NCI-H82 treated with DMSO at 0.1 percent for 48 hours (cell line): Measurements from ENCODE around the gene SIVA1.

ENCODE experiments used
- DNase-seq: peaks from one replicate; lab custom pipeline; 2025; ENCODE audit not compliant: unreplicated experiment; lab: John Stamatoyannopoulos, UW

Gene SIVA1

GRCh38 chr14:104752735-104753527 lies at the start of gene SIVA1:
Gene SIVA1, plus strand, starts transcription at chr14:104753147. Its CDS starts 55 bp downstream, at chr14:104753202.
- peak; percentile 100 for DNase-seq

GRCh38 chr14:104703269-104703668 lies 49.7 kb upstream of the SIVA1 start:
- DNase-seq = no peak

- DNase-seq = no peak
These were observed 48.7 kb upstream of the SIVA1 start for GRCh38 chr14:104704252-104704651.

GRCh38 chr14:104705340-104706047 lies 47.5 kb upstream of the SIVA1 start:
- no peak for DNase-seq

- no peak for DNase-seq
These were observed 46.0 kb upstream of the SIVA1 start for GRCh38 chr14:104706733-104707607.

GRCh38 chr14:104707608-104708595 lies 45.0 kb upstream of the SIVA1 start:
- no peak for DNase-seq

- no peak for DNase-seq
These were observed 44.2 kb upstream of the SIVA1 start for GRCh38 chr14:104708606-104709268.

GRCh38 chr14:104709387-104710039 lies 43.4 kb upstream of the SIVA1 start:
- DNase-seq = no peak

GRCh38 chr14:104710071-104710735 lies 42.7 kb upstream of the SIVA1 start:
- DNase-seq = no peak

GRCh38 chr14:104712881-104713734 lies 39.8 kb upstream of the SIVA1 start:
- no peak for DNase-seq

GRCh38 chr14:104714066-104714465 lies 38.9 kb upstream of the SIVA1 start:
- no peak for DNase-seq

GRCh38 chr14:104714681-104715080 lies 38.3 kb upstream of the SIVA1 start:
- no peak for DNase-seq

- no peak for DNase-seq
These were observed 37.5 kb upstream of the SIVA1 start for GRCh38 chr14:104715416-104715815.

- DNase-seq = no peak
These were observed 37.1 kb upstream of the SIVA1 start for GRCh38 chr14:104715871-104716270.

GRCh38 chr14:104717137-104717536 lies 35.8 kb upstream of the SIVA1 start:
- no peak for DNase-seq

- DNase-seq = no peak
These were observed 35.3 kb upstream of the SIVA1 start for GRCh38 chr14:104717646-104718045.

- DNase-seq = no peak
These were observed 34.8 kb upstream of the SIVA1 start for GRCh38 chr14:104718147-104718546.

- no peak for DNase-seq
These were observed 34.1 kb upstream of the SIVA1 start for GRCh38 chr14:104718871-104719270.
